H1 (cell line): ENCODE results near the gene RABL6. TPM values are rescaled to one million over a fixed set of nuclear protein-coding genes. Genes with fewer than 3 reads are reported as not detected.
A peak's percentile ranks its signal among the peaks of the same experiment; 100 is the strongest.

Experiments used
- CTCF ChIA-PET: fragments of 300-600 bp; sonication (Branson Sonifier 250); formaldehyde crosslinking; loops from one replicate; lab custom pipeline; 2021; ENCODE audit not compliant: partially characterized antibody; lab: Charles Lee
- POLR2A ChIA-PET: fragments of 300-600 bp; sonication (Branson Sonifier 250); formaldehyde crosslinking; loops from one replicate; lab custom pipeline; 2021; ENCODE audit warnings: inconsistent platforms; ENCODE audit not compliant: partially characterized antibody; lab: Charles Lee
- DNase-seq, 2 experiments: peaks; one replicate each; pipeline versions ENCODE4 v3.0.0 to v3.0.0-alpha.2; 2010 to 2022; ENCODE audit warnings: low spot score in 2 of 2, low read depth in 1 of 2, mixed read lengths in 1 of 2
- FAIRE-seq: peaks from 2 replicates; lab custom pipeline; 2011; peaks lifted over from hg19 to GRCh38; lab: Jason Lieb, UNC
- H2AFZ ChIP-seq: 2 replicates; pipeline ENCODE4 v1.8.1; 2012; ENCODE audit warnings: low read length, inconsistent platforms
- H2AK5ac ChIP-seq: 2 replicates; pipeline ENCODE4 v1.6.1; 2013; ENCODE audit warnings: low read depth, low read length
- H2BK120ac ChIP-seq: replicated peaks from 2 replicates; pipeline ENCODE3; 2013; ENCODE audit warnings: low read depth, low read length, inconsistent platforms
- H2BK12ac ChIP-seq: 2 replicates; pipeline ENCODE4 v1.6.1; 2013; ENCODE audit warnings: low read depth, low read length
- H2BK15ac ChIP-seq: 2 replicates; pipeline ENCODE4 v1.6.1; 2013; ENCODE audit warnings: low read length
- H2BK20ac ChIP-seq: 2 replicates; pipeline ENCODE4 v1.6.1; 2013; ENCODE audit warnings: low read length
- H2BK5ac ChIP-seq: 2 replicates; pipeline ENCODE4 v1.6.1; 2013; ENCODE audit warnings: low read depth, low read length
- H3K14ac ChIP-seq: 2 replicates; pipeline ENCODE4 v1.6.1; 2013; ENCODE audit warnings: inconsistent platforms; ENCODE audit not compliant: insufficient read length
- H3K18ac ChIP-seq: 2 replicates; pipeline ENCODE4 v1.6.1; 2013; ENCODE audit warnings: low read length; ENCODE audit errors: extremely low read depth
- H3K23ac ChIP-seq: 2 replicates; pipeline ENCODE4 v1.6.1; 2013; ENCODE audit warnings: inconsistent platforms; ENCODE audit not compliant: insufficient read length
- H3K23me2 ChIP-seq: 2 replicates; pipeline ENCODE4 v1.6.1; 2013; ENCODE audit warnings: low read depth, low read length
- H3K27ac ChIP-seq: 2 replicates; pipeline ENCODE4 v1.6.1; 2011; ENCODE audit warnings: low read depth, low read length, inconsistent platforms
- H3K27me3 ChIP-seq, 4 experiments: replicated peaks in 1 of 4; 1 replicate in 1 of 4; 2 replicates in 3 of 4; pipeline versions ENCODE4 v1.6.1 to v1.8.1; 2011 to 2013; ENCODE audit warnings: low read length in 3 of 4, mild to moderate bottlenecking in 3 of 4, inconsistent platforms in 2 of 4, mixed read lengths in 2 of 4, moderate library complexity in 1 of 4; ENCODE audit not compliant: control insufficient read depth in 3 of 4, insufficient read depth in 3 of 4; ENCODE audit errors: extremely low read depth in 1 of 4
- H3K36me3 ChIP-seq, 4 experiments: 2 replicates each; pipeline versions ENCODE4 v1.6.1 to v1.8.1; 2011 to 2013; ENCODE audit warnings: mild to moderate bottlenecking in 4 of 4, low read length in 3 of 4, moderate library complexity in 2 of 4, control low read depth in 1 of 4, inconsistent platforms in 1 of 4; ENCODE audit not compliant: insufficient read depth in 4 of 4, control insufficient read depth in 2 of 4
- H3K4ac ChIP-seq: replicated peaks from 2 replicates; pipeline ENCODE3; 2013; ENCODE audit warnings: low read length, low read depth, mixed read lengths, inconsistent platforms; ENCODE audit not compliant: insufficient read length
- H3K4me1 ChIP-seq, 4 experiments: replicated peaks in 1 of 4; 1 replicate in 1 of 4; 2 replicates in 3 of 4; pipeline versions ENCODE4 v1.6.1 to v1.8.1; 2011 to 2013; ENCODE audit warnings: low read length in 3 of 4, inconsistent platforms in 2 of 4, mixed read lengths in 1 of 4; ENCODE audit not compliant: insufficient read depth in 4 of 4, control insufficient read depth in 3 of 4
- H3K4me2 ChIP-seq, 2 experiments: 2 replicates each; pipeline versions ENCODE4 v1.6.1 to v1.8.1; 2011 to 2013; ENCODE audit warnings: low read depth in 2 of 2, low read length in 2 of 2, control low read depth in 1 of 2, inconsistent platforms in 1 of 2, mild to moderate bottlenecking in 1 of 2; ENCODE audit not compliant: insufficient read depth in 1 of 2
- H3K4me3 ChIP-seq, 4 experiments: fragments of 200-600, 300-600 bp in 1 of 4; sonication (generic), shearing (Covaris generic), sonication (Bioruptor Twin) in 1 of 4; 2 replicates each; pipeline versions ENCODE4 v1.5.1 to v1.8.1; 2011 to 2016; ENCODE audit warnings: low read length in 4 of 4, low read depth in 3 of 4, control low read depth in 2 of 4, inconsistent platforms in 2 of 4, mild to moderate bottlenecking in 2 of 4, mixed read lengths in 1 of 4, moderate library complexity in 1 of 4; ENCODE audit not compliant: insufficient read depth in 2 of 4; ENCODE audit errors: extremely low read depth in 1 of 4
- H3K56ac ChIP-seq: replicated peaks from 2 replicates; pipeline ENCODE3; 2013; ENCODE audit warnings: low read depth, mild to moderate bottlenecking, mixed read lengths, low read length, inconsistent platforms; ENCODE audit not compliant: insufficient read length
- H3K79me1 ChIP-seq: 2 replicates; pipeline ENCODE4 v1.6.1; 2013; ENCODE audit warnings: low read depth, low read length, control low read depth
- H3K79me2 ChIP-seq, 2 experiments: 2 replicates each; pipeline versions ENCODE4 v1.6.1 to v1.8.1; 2012 to 2013; ENCODE audit warnings: low read length in 2 of 2, mild to moderate bottlenecking in 2 of 2, inconsistent platforms in 1 of 2; ENCODE audit not compliant: insufficient read depth in 2 of 2, control insufficient read depth in 1 of 2
- H3K9ac ChIP-seq, 4 experiments: replicated peaks in 1 of 4; 1 replicate in 1 of 4; 2 replicates in 3 of 4; pipeline versions ENCODE4 v1.6.1 to v1.8.1; 2011 to 2013; ENCODE audit warnings: low read depth in 3 of 4, low read length in 3 of 4, control low read depth in 2 of 4, mild to moderate bottlenecking in 2 of 4, moderate library complexity in 2 of 4, inconsistent platforms in 1 of 4; ENCODE audit errors: extremely low read depth in 1 of 4
- H3K9me3 ChIP-seq, 2 experiments: 2 replicates each; pipeline versions ENCODE4 v1.6.1 to v1.8.1; 2012 to 2013; ENCODE audit warnings: mild to moderate bottlenecking in 2 of 2, moderate library complexity in 2 of 2, control low read depth in 1 of 2, inconsistent platforms in 1 of 2, low read depth in 1 of 2, low read length in 1 of 2, mixed read lengths in 1 of 2; ENCODE audit not compliant: insufficient read depth in 2 of 2
- H4K20me1 ChIP-seq, 2 experiments: replicated peaks in 1 of 2; 2 replicates each; pipeline versions ENCODE3 to v1.8.1; 2011 to 2013; ENCODE audit warnings: inconsistent platforms in 2 of 2, low read length in 2 of 2, mild to moderate bottlenecking in 1 of 2; ENCODE audit not compliant: insufficient read depth in 2 of 2, control insufficient read depth in 1 of 2
- H4K5ac ChIP-seq: 2 replicates; pipeline ENCODE4 v1.6.1; 2013; ENCODE audit warnings: low read length, low read depth, mixed read lengths, inconsistent platforms; ENCODE audit not compliant: insufficient read length
- H4K8ac ChIP-seq: 2 replicates; pipeline ENCODE4 v1.8.0; 2013; ENCODE audit warnings: mild to moderate bottlenecking, moderate library complexity, low read length, inconsistent platforms; ENCODE audit not compliant: insufficient read depth; ENCODE audit errors: extremely low read depth
- H4K91ac ChIP-seq: replicated peaks from 2 replicates; pipeline ENCODE3; 2013; ENCODE audit warnings: low read length, mixed read lengths, inconsistent platforms; ENCODE audit not compliant: insufficient read length
- ASH2L ChIP-seq: fragments of 200-600, 300-600 bp; sonication (generic); IDR thresholded peaks from one replicate; pipeline ENCODE4 v1.7.1; 2017; ENCODE audit warnings: low read length
- BCL11A ChIP-seq, 2 experiments: IDR thresholded peaks; one replicate each; pipeline ENCODE4 v1.6.1; 2011; ENCODE audit warnings: low read depth in 2 of 2, low read length in 2 of 2, mild to moderate bottlenecking in 2 of 2
- KDM1A ChIP-seq: fragments of 200-600, 300-600 bp; sonication (generic); IDR thresholded peaks from 2 replicates; pipeline ENCODE4 v1.7.1; 2016; ENCODE audit warnings: mild to moderate bottlenecking, low read length, borderline replicate concordance
- MAFK ChIP-seq: IDR thresholded peaks from 2 replicates; pipeline ENCODE4 v1.6.1; 2012; ENCODE audit warnings: low read depth, mild to moderate bottlenecking, improper control_type of control experiment, low read length
- RXRA ChIP-seq: IDR thresholded peaks from 2 replicates; pipeline ENCODE4 v1.6.1; 2011; ENCODE audit warnings: low read depth, mild to moderate bottlenecking, low read length, moderate library complexity; ENCODE audit not compliant: insufficient read depth
- SP1 ChIP-seq: IDR thresholded peaks from 2 replicates; pipeline ENCODE4 v1.6.1; 2011; ENCODE audit warnings: low read depth, low read length
- SP4 ChIP-seq: IDR thresholded peaks from 2 replicates; pipeline ENCODE4 v1.6.1; 2012; ENCODE audit warnings: low read length, inconsistent platforms
- TCF12 ChIP-seq: IDR thresholded peaks from 2 replicates; pipeline ENCODE4 v1.6.1; 2011; ENCODE audit warnings: low read depth, mild to moderate bottlenecking, low read length
- WGBS, 2 experiments: shearing (Covaris generic) in 1 of 2; methylation state at CpG; one replicate each; pipeline versions ENCODE4 v1.1.6 to v1.1.7; 2013 to 2015; ENCODE audit warnings: low lambda C conversion rate in 2 of 2, mixed read lengths in 2 of 2, inconsistent platforms in 1 of 2, low coverage in 1 of 2, missing lambda C conversion rate in 1 of 2; ENCODE audit not compliant: insufficient replicate concordance in 2 of 2, insufficient coverage in 1 of 2, insufficient read length in 1 of 2; ENCODE audit errors: extremely low coverage in 1 of 2, missing lambda C conversion rate in 1 of 2; 5-methylcytosine and 5-hydroxymethylcytosine counted together
- polyA plus RNA-seq, 7 experiments: library from polyadenylated mRNA; depleted of rRNA in 3 of 7; stranded (reverse) in 5 of 7; unstranded in 2 of 7; fragments of >200 nt in 5 of 7; fragments of 200-250 nt in 2 of 7; gene quantifications; 1 replicate in 5 of 7; 2 replicates in 1 of 7; 4 replicates in 1 of 7; pipeline versions ENCODE4 v1.2.1 to v1.2.3, GENCODE V29; 2011 to 2013; ENCODE audit warnings: missing spikeins in 2 of 7, mixed read lengths in 2 of 7
- total RNA-seq: library from RNA; stranded (reverse); fragmentation: NEBNext Ultra II Directional; extraction: Animal tissue kit (Norgen Biotek cat#: 25700); gene quantifications from 2 replicates; pipeline ENCODE4 v1.2.1, GENCODE V29; 2021
- TF ChIP-seq, protein P1 (sequence below): IDR thresholded peaks from 2 replicates; pipeline ENCODE4 v1.6.1; 2012; ENCODE audit warnings: low read length, inconsistent platforms

RABL6 gene
- total and polyA plus RNA-seq, 2 of the 8 experiments (the other 6 are each of a cell fraction or from before 2014, with no cell fraction given), result 70.1 to 130 TPM

DNA sequence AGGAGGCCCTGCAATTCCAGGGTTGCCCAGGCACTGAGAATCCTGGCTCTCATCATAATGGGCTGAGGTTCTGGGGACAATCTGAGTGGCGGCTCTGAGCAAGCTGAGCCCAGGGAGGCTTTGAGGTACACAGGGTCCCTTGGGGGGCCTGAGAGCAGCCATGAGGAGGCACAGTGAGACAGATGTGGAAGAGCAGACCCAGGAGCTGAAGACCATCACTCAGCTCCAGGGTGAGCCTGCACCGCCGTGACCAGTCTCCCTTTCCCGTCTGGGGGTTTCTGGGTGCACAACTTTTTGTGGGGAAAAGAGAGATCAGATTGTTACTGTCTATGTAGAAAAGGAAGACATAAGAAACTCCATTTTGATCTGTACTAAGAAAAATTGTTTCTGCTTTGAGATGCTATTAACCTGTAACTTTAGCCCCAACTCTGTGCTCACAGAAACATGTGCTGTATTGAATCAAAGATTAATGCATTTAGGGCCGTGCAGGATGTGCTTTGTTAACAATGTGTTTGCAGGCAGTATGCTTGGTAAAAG is 11.4 kb upstream of the RABL6 start, which contains the start of gene CCDC183:
TSS of gene CCDC183 (plus strand) at position 101 of the 537 bp plus-strand sequence. CDS start at position 161, 60 bp downstream.
- no peak within 1 kb of the TSS for H3K4me2 ChIP-seq
- H3K27me3 ChIP-seq, result peaks cover 0 to 16% (median 10%) of the 10 kb centered on the region in 4 experiments; a peak in 5 of 7 replicates
- no peak within 1 kb of the TSS for H4K5ac ChIP-seq
- H4K20me1 ChIP-seq, result peaks cover 0 to 8% of the 10 kb centered on the region in 2 experiments
- FAIRE-seq (no peak), DNase-seq (no peak)
- H3K56ac ChIP-seq, result no peak within 1 kb of the TSS
- no peak within 1 kb of the TSS for H2BK120ac ChIP-seq
- no peak within 1 kb of the TSS for H2BK15ac ChIP-seq
- no peaks in the 10 kb centered on the region; the same call in 1 of the 2 replicates for H3K79me1 ChIP-seq
- H3K27ac ChIP-seq, result no peak within 1 kb of the TSS
- H3K9me3 ChIP-seq, result no peaks in the 10 kb centered on the region
- no peaks in the 10 kb centered on the region for H3K79me2 ChIP-seq
- no peak within 1 kb of the TSS for H2BK20ac ChIP-seq
- CTCF ChIA-PET, result interaction anchor here (0.6 to 1.2 kb wide), 5 partner anchors 9 to 647 kb away, joined by 3 to 6 read pairs (median 3); no protein-coding TSS in a partner anchor
- no peak within 1 kb of the TSS for H2AFZ ChIP-seq
- no peak within 1 kb of the TSS for H3K4ac ChIP-seq
- H3K14ac ChIP-seq, result no peak within 1 kb of the TSS
- H3K4me3 ChIP-seq, result no peak within 1 kb of the TSS
- no peak within 1 kb of the TSS; the same call in 1 of the 2 replicates for H4K8ac ChIP-seq
- H4K91ac ChIP-seq, result peak within 1 kb of the TSS; percentile 40
- H3K9ac ChIP-seq, result no peak within 1 kb of the TSS
- POLR2A ChIA-PET, result interaction anchor here (1.6 kb wide), 1 partner anchor 11 kb away, joined by 5 read pairs; no protein-coding TSS in a partner anchor
- H2AK5ac ChIP-seq, result no peak within 1 kb of the TSS
- WGBS, 2 experiments, result 81% methylated on average over 5 of the region's 5 CpGs; no CpG with 5 or more reads in 1 of the 2 experiments
- H2BK5ac ChIP-seq, result no peak within 1 kb of the TSS
- H2BK12ac ChIP-seq, result no peak within 1 kb of the TSS; the same call in 1 of the 2 replicates
- H3K4me1 ChIP-seq, result peaks cover 0 to 17% (median 13%) of the 10 kb centered on the region in 4 experiments; a peak in 6 of 7 replicates
- H3K23ac ChIP-seq, result no peak within 1 kb of the TSS
- no peaks in the 10 kb centered on the region for H3K36me3 ChIP-seq
- H3K23me2 ChIP-seq, result peaks cover 15% of the 10 kb centered on the region; the same call in 1 of the 2 replicates
- H3K18ac ChIP-seq, result no peak within 1 kb of the TSS
- TF ChIP-seq KDM1A (no peak), ASH2L (no peak), BCL11A (IDR thresholded peaks at IDR 0.05; ENCODE audit: low read depth in 2 of 2, low read length in 2 of 2) (no peak), RXRA (no peak), TCF12 (no peak), MAFK (no peak), SP4 (no peak), SP1 (no peak)
- TF ChIP-seq, protein P1, sequence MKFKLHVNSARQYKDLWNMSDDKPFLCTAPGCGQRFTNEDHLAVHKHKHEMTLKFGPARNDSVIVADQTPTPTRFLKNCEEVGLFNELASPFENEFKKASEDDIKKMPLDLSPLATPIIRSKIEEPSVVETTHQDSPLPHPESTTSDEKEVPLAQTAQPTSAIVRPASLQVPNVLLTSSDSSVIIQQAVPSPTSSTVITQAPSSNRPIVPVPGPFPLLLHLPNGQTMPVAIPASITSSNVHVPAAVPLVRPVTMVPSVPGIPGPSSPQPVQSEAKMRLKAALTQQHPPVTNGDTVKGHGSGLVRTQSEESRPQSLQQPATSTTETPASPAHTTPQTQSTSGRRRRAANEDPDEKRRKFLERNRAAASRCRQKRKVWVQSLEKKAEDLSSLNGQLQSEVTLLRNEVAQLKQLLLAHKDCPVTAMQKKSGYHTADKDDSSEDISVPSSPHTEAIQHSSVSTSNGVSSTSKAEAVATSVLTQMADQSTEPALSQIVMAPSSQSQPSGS, result no peak
